ENCODE data around the gene RHOT2.

RHOT2 gene

GRCh38 chr16:621526-622105, 46.3 kb upstream of the RHOT2 start:
- no peak for DNase-seq
- no peaks in the 10 kb centered on the region for H3K9me3 ChIP-seq (ENCODE audit: control insufficient read depth, low read length)
- no peak overlapping the region for H3K27ac ChIP-seq (ENCODE audit: low read length, poor library complexity, severe bottlenecking)
- H3K14ac ChIP-seq (ENCODE audit: low read length in 2 of 2): peak overlapping the region in 1 of 2 experiments; percentile 39
- peak overlapping the region; percentile 75 for H3K9ac ChIP-seq (ENCODE audit: low read length)
- 97% methylated on average over 21 of the region's 21 CpGs for WGBS
- no peak overlapping the region for H4K91ac ChIP-seq (ENCODE audit: low read length)
- H2BK12ac ChIP-seq (ENCODE audit: low read length in 2 of 2): peak overlapping the region in 1 of 2 experiments; percentile 40
- H2AK5ac ChIP-seq (ENCODE audit: low read length, severe bottlenecking): no peak overlapping the region
- H3K27me3 ChIP-seq (ENCODE audit: control insufficient read depth in 1 of 2, insufficient read depth in 1 of 2, low read length in 2 of 2): no peaks in the 10 kb centered on the region
- H3K4me1 ChIP-seq (ENCODE audit: control insufficient read depth, insufficient read depth, low read depth, low read length): peaks cover 23% of the 10 kb centered on the region
- H2BK15ac ChIP-seq (ENCODE audit: low read depth, poor library complexity, severe bottlenecking): no peak overlapping the region
- H4K8ac ChIP-seq (ENCODE audit: low read length): peak overlapping the region; percentile 24
- no peak overlapping the region for H3K4me2 ChIP-seq (ENCODE audit: low read length, poor library complexity, severe bottlenecking)
- H3K79me1 ChIP-seq (replicated peaks; ENCODE audit: low read length, poor library complexity, severe bottlenecking): peaks cover 43% of the 10 kb centered on the region
- no peak overlapping the region for H3K23ac ChIP-seq (ENCODE audit: low read length in 2 of 2)
- peak overlapping the region in 1 of 2 experiments; percentile 62 for H3K4ac ChIP-seq (ENCODE audit: low read depth in 1 of 2, low read length in 2 of 2)
- H3K4me3 ChIP-seq (ENCODE audit: insufficient read depth in 1 of 2, low read depth in 1 of 2, low read length in 2 of 2): no peak overlapping the region
- H3K18ac ChIP-seq (ENCODE audit: low read depth in 1 of 2, low read length in 2 of 2): peak overlapping the region in 1 of 2 experiments; percentile 43
- H2AFZ ChIP-seq (ENCODE audit: low read depth, low read length): no peak overlapping the region
- H2BK5ac ChIP-seq (ENCODE audit: low read depth, low read length, poor library complexity, severe bottlenecking): no peak overlapping the region
- H3K36me3 ChIP-seq (ENCODE audit: control insufficient read depth in 1 of 2, insufficient read depth in 2 of 2, low read depth in 1 of 2, low read length in 2 of 2): peaks cover 0 to 44% of the 10 kb centered on the region in 2 experiments
- H2BK120ac ChIP-seq (ENCODE audit: low read depth, low read length): no peak overlapping the region

DNA sequence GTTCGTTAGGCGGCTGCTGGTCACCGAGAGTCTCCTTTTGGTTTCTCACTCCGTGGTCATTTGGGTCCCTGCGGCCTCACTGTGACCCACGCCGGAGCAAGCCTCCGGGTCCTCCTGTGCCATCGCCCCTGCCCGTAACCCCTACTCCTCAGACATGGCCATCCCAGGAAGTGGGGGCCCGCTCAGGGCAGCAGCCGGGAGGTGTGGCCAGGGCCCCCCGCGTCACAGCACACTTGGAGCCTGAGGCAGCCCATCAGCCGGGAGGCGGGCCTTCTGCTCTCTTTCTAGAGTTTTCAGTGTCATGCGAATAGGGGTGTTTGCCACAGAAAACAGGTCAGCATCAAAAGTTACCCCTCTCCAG, 45.0 kb upstream of the RHOT2 start:
- no peak overlapping the region for H2AFZ ChIP-seq (ENCODE audit: low read depth, low read length)
- H2AK5ac ChIP-seq (ENCODE audit: low read length, severe bottlenecking): no peak overlapping the region
- 87% methylated on average over 14 of the region's 17 CpGs for WGBS

GRCh38 chr16:624526-625070, 43.3 kb upstream of the RHOT2 start:
- H4K91ac ChIP-seq (ENCODE audit: low read length): no peak overlapping the region
- no peak overlapping the region for H3K14ac ChIP-seq (ENCODE audit: low read length in 2 of 2)
- H2AK5ac ChIP-seq (ENCODE audit: low read length, severe bottlenecking): no peak overlapping the region
- no peak overlapping the region for H3K9ac ChIP-seq (ENCODE audit: low read length)
- H3K4me1 ChIP-seq (ENCODE audit: control insufficient read depth, insufficient read depth, low read depth, low read length): peaks cover 43% of the 10 kb centered on the region
- H2BK5ac ChIP-seq (ENCODE audit: low read depth, low read length, poor library complexity, severe bottlenecking): no peak overlapping the region
- H2BK15ac ChIP-seq (ENCODE audit: low read depth, poor library complexity, severe bottlenecking): no peak overlapping the region
- H3K9me3 ChIP-seq (ENCODE audit: control insufficient read depth, low read length): no peaks in the 10 kb centered on the region
- H3K36me3 ChIP-seq (ENCODE audit: control insufficient read depth in 1 of 2, insufficient read depth in 2 of 2, low read depth in 1 of 2, low read length in 2 of 2): peaks cover 4 to 52% of the 10 kb centered on the region in 2 experiments
- H3K4me2 ChIP-seq (ENCODE audit: low read length, poor library complexity, severe bottlenecking): no peak overlapping the region
- peaks cover 29% of the 10 kb centered on the region for H3K79me1 ChIP-seq (replicated peaks; ENCODE audit: low read length, poor library complexity, severe bottlenecking)
- no peak overlapping the region for H3K18ac ChIP-seq (ENCODE audit: low read depth in 1 of 2, low read length in 2 of 2)
- H2AFZ ChIP-seq (ENCODE audit: low read depth, low read length): no peak overlapping the region
- no peaks in the 10 kb centered on the region for H3K27me3 ChIP-seq (ENCODE audit: control insufficient read depth in 1 of 2, insufficient read depth in 1 of 2, low read length in 2 of 2)
- H3K4ac ChIP-seq (ENCODE audit: low read depth in 1 of 2, low read length in 2 of 2): no peak overlapping the region
- no peak overlapping the region for H3K4me3 ChIP-seq (ENCODE audit: insufficient read depth in 1 of 2, low read depth in 1 of 2, low read length in 2 of 2)
- H4K8ac ChIP-seq (ENCODE audit: low read length): no peak overlapping the region
- WGBS: 84% methylated on average over 10 of the region's 10 CpGs
- DNase-seq: no peak
- no peak overlapping the region for H2BK12ac ChIP-seq (ENCODE audit: low read length in 2 of 2)
- no peak overlapping the region for H3K23ac ChIP-seq (ENCODE audit: low read length in 2 of 2)
- no peak overlapping the region for H3K27ac ChIP-seq (ENCODE audit: low read length, poor library complexity, severe bottlenecking)
- H2BK120ac ChIP-seq (ENCODE audit: low read depth, low read length): no peak overlapping the region

More for the DNA sequence above, 45.0 kb upstream of the RHOT2 start:
- Histone ChIP-seq H3K36me3 (ENCODE audit: control insufficient read depth in 1 of 2, insufficient read depth in 2 of 2, low read depth in 1 of 2, low read length in 2 of 2) (peaks cover 0 to 41% of the 10 kb centered on the region in 2 experiments), H3K18ac (ENCODE audit: low read depth in 1 of 2, low read length in 2 of 2) (peak overlapping the region in 1 of 2 experiments; percentile 49), H2BK5ac (ENCODE audit: low read depth, low read length, poor library complexity, severe bottlenecking) (no peak overlapping the region), H3K27ac (ENCODE audit: low read length, poor library complexity, severe bottlenecking) (no peak overlapping the region), H3K27me3 (ENCODE audit: control insufficient read depth in 1 of 2, insufficient read depth in 1 of 2, low read length in 2 of 2) (no peaks in the 10 kb centered on the region), H4K8ac (ENCODE audit: low read length) (peak overlapping the region; percentile 70), H3K4me3 (ENCODE audit: insufficient read depth in 1 of 2, low read depth in 1 of 2, low read length in 2 of 2) (no peak overlapping the region), H2BK12ac (ENCODE audit: low read length in 2 of 2) (peak overlapping the region in 1 of 2 experiments; percentile 44), H3K4me1 (ENCODE audit: control insufficient read depth, insufficient read depth, low read depth, low read length) (peaks cover 35% of the 10 kb centered on the region), H3K9me3 (ENCODE audit: control insufficient read depth, low read length) (no peaks in the 10 kb centered on the region), H3K4me2 (ENCODE audit: low read length, poor library complexity, severe bottlenecking) (no peak overlapping the region), H2BK120ac (ENCODE audit: low read depth, low read length) (no peak overlapping the region), H3K4ac (ENCODE audit: low read depth in 1 of 2, low read length in 2 of 2) (no peak overlapping the region), H3K23ac (ENCODE audit: low read length in 2 of 2) (no peak overlapping the region), H3K14ac (ENCODE audit: low read length in 2 of 2) (no peak overlapping the region), H3K79me1 (replicated peaks; ENCODE audit: low read length, poor library complexity, severe bottlenecking) (peaks cover 34% of the 10 kb centered on the region), H4K91ac (ENCODE audit: low read length) (no peak overlapping the region), H2BK15ac (ENCODE audit: low read depth, poor library complexity, severe bottlenecking) (peak overlapping the region; percentile 55), H3K9ac (ENCODE audit: low read length) (peak overlapping the region; percentile 71)
- no peak for DNase-seq

DNA sequence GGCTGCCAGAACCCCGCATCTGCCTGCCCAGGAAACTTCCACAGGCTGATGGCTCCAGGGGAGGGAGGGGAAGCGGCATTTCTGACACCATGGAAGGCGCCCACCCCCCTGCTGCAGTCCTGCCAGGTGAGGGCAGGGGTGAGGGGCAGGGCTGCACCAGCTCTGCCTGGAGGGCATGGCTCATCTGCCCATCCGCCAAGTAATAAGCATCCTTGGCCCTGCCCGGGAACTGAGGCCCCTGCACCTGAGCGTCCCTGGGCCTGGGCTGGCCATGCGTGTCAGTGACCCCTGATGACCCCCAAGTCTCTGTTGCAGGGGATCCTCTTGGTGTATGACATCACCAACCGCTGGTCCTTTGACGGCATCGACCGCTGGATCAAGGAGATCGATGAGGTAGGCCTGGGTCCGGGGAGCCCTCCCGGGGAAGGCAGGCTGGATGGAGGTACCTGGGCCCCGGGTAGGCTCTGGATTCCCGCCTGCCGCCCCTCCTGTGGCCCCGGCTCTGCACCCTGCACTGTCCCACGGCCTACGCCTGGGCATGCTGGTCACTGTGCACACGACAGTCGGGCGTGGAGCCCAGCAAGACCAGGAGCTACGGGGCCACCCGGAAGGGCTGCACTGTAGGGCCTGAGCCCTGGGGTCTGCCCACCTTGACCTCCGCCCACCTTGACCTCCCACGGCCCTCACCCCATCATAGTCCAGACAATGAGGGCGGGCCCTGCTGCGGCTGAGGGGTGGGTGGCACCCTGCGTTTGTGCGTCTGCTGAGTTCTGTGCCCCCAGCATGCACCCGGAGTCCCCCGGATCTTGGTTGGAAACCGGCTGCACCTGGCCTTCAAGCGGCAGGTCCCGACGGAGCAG, 42.6 kb upstream of the RHOT2 start:
- no peak for DNase-seq
- H2AFZ ChIP-seq (ENCODE audit: low read depth, low read length): no peak overlapping the region
- no peak overlapping the region for H3K4me2 ChIP-seq (ENCODE audit: low read length, poor library complexity, severe bottlenecking)
- H2BK5ac ChIP-seq (ENCODE audit: low read depth, low read length, poor library complexity, severe bottlenecking): no peak overlapping the region
- H3K36me3 ChIP-seq (ENCODE audit: control insufficient read depth in 1 of 2, insufficient read depth in 2 of 2, low read depth in 1 of 2, low read length in 2 of 2): peaks cover 4 to 53% of the 10 kb centered on the region in 2 experiments
- peak overlapping the region in 1 of 2 experiments; percentile 10 for H2BK12ac ChIP-seq (ENCODE audit: low read length in 2 of 2)
- no peaks in the 10 kb centered on the region for H3K27me3 ChIP-seq (ENCODE audit: control insufficient read depth in 1 of 2, insufficient read depth in 1 of 2, low read length in 2 of 2)
- H3K23ac ChIP-seq (ENCODE audit: low read length in 2 of 2): no peak overlapping the region
- no peaks in the 10 kb centered on the region for H3K9me3 ChIP-seq (ENCODE audit: control insufficient read depth, low read length)
- H3K27ac ChIP-seq (ENCODE audit: low read length, poor library complexity, severe bottlenecking): no peak overlapping the region
- no peak overlapping the region for H3K14ac ChIP-seq (ENCODE audit: low read length in 2 of 2)
- H2BK15ac ChIP-seq (ENCODE audit: low read depth, poor library complexity, severe bottlenecking): peak overlapping the region; percentile 26
- WGBS: 96% methylated on average over 37 of the region's 37 CpGs
- H3K79me1 ChIP-seq (replicated peaks; ENCODE audit: low read length, poor library complexity, severe bottlenecking): peaks cover 26% of the 10 kb centered on the region
- H3K4ac ChIP-seq (ENCODE audit: low read depth in 1 of 2, low read length in 2 of 2): no peak overlapping the region
- H3K4me1 ChIP-seq (ENCODE audit: control insufficient read depth, insufficient read depth, low read depth, low read length): peaks cover 48% of the 10 kb centered on the region
- no peak overlapping the region for H2AK5ac ChIP-seq (ENCODE audit: low read length, severe bottlenecking)
- H4K8ac ChIP-seq (ENCODE audit: low read length): no peak overlapping the region
- H2BK120ac ChIP-seq (ENCODE audit: low read depth, low read length): no peak overlapping the region
- peak overlapping the region; percentile 28 for H4K91ac ChIP-seq (ENCODE audit: low read length)
- no peak overlapping the region for H3K18ac ChIP-seq (ENCODE audit: low read depth in 1 of 2, low read length in 2 of 2)
- H3K9ac ChIP-seq (ENCODE audit: low read length): no peak overlapping the region
- no peak overlapping the region for H3K4me3 ChIP-seq (ENCODE audit: insufficient read depth in 1 of 2, low read depth in 1 of 2, low read length in 2 of 2)

All from mesenchymal stem cell (in vitro differentiated cells and primary cell).